Tibial artery (tissue), 4 donors: ENCODE data around the gene GLT8D2.

Source experiments
- DNase-seq, 2 donors: peaks; one replicate each; pipeline ENCODE4 v3.0.0-alpha.2; 2019
- H3K27ac ChIP-seq, 2 donors: fragments of 200-600 bp; sonication (generic) in 1 of 2; 1 replicate in 1 of 2; 2 replicates in 1 of 2; pipeline ENCODE4 v1.5.1; 2018 to 2019; ENCODE audit warnings: mild to moderate bottlenecking in 1 of 2
- H3K27me3 ChIP-seq, 2 donors: fragments of 200-600 bp; sonication (generic) in 1 of 2; one replicate each; pipeline versions ENCODE4 v1.5.1 to v1.6.0; 2016 to 2019
- H3K36me3 ChIP-seq, 3 donors: fragments of 200-600 bp; sonication (generic) in 2 of 3; one replicate each; pipeline ENCODE4 v1.5.1; 2016 to 2019; ENCODE audit warnings: mild to moderate bottlenecking in 2 of 3
- H3K4me1 ChIP-seq, 4 donors: fragments of 200-600 bp; sonication (generic) in 2 of 4; 1 replicate in 3 of 4; 2 replicates in 1 of 4; pipeline ENCODE4 v1.5.1; 2016 to 2019
- H3K4me3 ChIP-seq, 2 donors: fragments of 200-600 bp; sonication (generic) in 1 of 2; 1 replicate in 1 of 2; 2 replicates in 1 of 2; pipeline ENCODE4 v1.5.1; 2018 to 2019; ENCODE audit warnings: mild to moderate bottlenecking in 2 of 2
- H3K9me3 ChIP-seq, 3 donors: fragments of 200-600 bp; sonication (generic) in 1 of 3; one replicate each; pipeline ENCODE4 v1.5.1; 2016 to 2019
- intact Hi-C: fragments of 100-400 bp; cut with DNase I; formaldehyde crosslinking; loops from one replicate; pipeline ENCODE4 v1.15.0; 2023; ENCODE audit warnings: low total_unique reads
- TF ChIP-seq, protein P1 (sequence below), 2 experiments: fragments of 200-600 bp in 1 of 2; fragments of 450-650 bp in 1 of 2; IDR thresholded peaks; one replicate each; pipeline ENCODE4 v1.5.1; 2017 to 2019; ENCODE audit warnings: antibody characterized with exemption in 2 of 2, mild to moderate bottlenecking in 1 of 2, moderate library complexity in 1 of 2

The GLT8D2 gene, protein sequence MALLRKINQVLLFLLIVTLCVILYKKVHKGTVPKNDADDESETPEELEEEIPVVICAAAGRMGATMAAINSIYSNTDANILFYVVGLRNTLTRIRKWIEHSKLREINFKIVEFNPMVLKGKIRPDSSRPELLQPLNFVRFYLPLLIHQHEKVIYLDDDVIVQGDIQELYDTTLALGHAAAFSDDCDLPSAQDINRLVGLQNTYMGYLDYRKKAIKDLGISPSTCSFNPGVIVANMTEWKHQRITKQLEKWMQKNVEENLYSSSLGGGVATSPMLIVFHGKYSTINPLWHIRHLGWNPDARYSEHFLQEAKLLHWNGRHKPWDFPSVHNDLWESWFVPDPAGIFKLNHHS

DNA sequence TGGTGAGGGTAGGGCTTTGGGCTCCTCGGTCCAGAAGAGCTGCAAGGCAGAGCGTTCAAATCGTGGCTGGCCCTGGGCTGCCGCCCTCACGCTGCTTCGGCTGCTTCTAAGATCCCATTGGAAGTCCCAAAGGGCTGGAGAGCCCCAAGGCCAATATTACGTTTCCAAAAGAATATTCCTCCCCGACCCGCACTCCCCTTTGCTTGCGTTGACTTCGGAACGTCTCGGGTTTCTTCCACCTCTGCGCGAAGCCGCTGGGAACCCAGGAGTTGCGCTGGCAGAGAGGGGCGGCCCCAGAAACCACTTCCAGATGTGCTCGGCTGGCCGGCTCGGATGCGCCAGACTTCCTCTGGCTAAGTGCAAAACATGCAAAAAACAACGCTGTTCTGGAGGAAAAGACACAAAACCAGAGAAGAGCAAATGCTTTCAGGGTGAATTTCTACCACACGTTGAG is at the start of gene GLT8D2:
GLT8D2 (minus strand) TSS at position 285 of the 454 bp plus-strand sequence. CDS start 30,539 bp downstream, outside the sequence.
- peak; percentile 60 to 82 for DNase-seq
- H3K4me1 ChIP-seq = peaks cover 0 to 51% (median 31%) of the 10 kb centered on the region in 4 donors

DNA sequence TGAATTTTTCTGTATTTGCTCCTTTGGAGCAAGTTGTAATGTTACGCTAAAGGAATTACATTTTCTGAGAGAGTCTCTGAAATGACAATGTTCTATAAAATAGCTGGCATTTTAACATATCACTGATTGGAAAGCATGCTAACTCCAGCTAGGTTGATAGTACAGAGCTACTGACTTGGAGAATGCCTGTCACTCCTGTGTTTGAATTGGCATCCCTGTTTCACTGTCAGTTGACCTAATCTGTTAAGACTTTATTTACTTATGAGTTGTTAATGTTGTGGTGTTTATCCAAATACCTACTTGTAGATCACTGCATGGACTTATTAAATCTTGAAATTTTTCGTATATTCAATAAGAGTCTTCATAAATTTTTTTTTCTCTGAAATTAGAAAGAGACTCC is 48.0 kb upstream of the GLT8D2 start:
- DNase-seq = no peak
- Histone ChIP-seq H3K36me3 (peaks cover 67 to 84% (median 70%) of the 10 kb centered on the region in 3 donors), H3K27ac (no peak overlapping the region), H3K27me3 (no peaks in the 10 kb centered on the region), H3K4me1 (no peaks in the 10 kb centered on the region), H3K4me3 (no peak overlapping the region), H3K9me3 (no peaks in the 10 kb centered on the region)
- TF ChIP-seq, protein P1, sequence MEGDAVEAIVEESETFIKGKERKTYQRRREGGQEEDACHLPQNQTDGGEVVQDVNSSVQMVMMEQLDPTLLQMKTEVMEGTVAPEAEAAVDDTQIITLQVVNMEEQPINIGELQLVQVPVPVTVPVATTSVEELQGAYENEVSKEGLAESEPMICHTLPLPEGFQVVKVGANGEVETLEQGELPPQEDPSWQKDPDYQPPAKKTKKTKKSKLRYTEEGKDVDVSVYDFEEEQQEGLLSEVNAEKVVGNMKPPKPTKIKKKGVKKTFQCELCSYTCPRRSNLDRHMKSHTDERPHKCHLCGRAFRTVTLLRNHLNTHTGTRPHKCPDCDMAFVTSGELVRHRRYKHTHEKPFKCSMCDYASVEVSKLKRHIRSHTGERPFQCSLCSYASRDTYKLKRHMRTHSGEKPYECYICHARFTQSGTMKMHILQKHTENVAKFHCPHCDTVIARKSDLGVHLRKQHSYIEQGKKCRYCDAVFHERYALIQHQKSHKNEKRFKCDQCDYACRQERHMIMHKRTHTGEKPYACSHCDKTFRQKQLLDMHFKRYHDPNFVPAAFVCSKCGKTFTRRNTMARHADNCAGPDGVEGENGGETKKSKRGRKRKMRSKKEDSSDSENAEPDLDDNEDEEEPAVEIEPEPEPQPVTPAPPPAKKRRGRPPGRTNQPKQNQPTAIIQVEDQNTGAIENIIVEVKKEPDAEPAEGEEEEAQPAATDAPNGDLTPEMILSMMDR (IDR thresholded peaks at IDR 0.05) = no peak
- intact Hi-C loops = no loop called here

More for the DNA sequence above, at the start of gene GLT8D2:
- H3K27ac ChIP-seq = peak within 1 kb of the TSS; percentile 77 to 80
- H3K4me3 ChIP-seq = peak within 1 kb of the TSS; percentile 58 to 70
- no peaks in the 10 kb centered on the region for H3K27me3 ChIP-seq
- H3K9me3 ChIP-seq = no peaks in the 10 kb centered on the region
- TF ChIP-seq, protein P1 (IDR thresholded peaks at IDR 0.05) = no peak
- intact Hi-C loops = no loop called here
- no peaks in the 10 kb centered on the region for H3K36me3 ChIP-seq

DNA sequence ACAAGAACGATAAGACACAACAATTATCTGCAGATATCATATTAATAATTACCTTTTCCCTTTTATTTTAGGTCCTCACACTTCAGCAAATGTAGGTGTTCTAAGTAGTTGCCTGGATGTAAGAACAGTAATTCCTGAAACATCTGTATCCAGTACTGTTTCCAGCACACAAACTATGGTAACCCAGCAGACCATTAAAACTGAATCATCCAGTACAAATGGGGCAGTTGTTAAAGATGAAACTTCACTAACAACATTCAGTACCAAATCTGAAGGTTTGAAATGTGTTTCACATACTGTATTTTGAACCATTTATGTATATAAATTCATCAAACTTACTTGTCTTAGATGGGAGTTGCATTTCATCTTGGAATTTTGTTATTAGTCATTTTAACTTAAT is 45.3 kb upstream of the GLT8D2 start:
- H3K4me1 ChIP-seq = no peaks in the 10 kb centered on the region
- no peaks in the 10 kb centered on the region for H3K27me3 ChIP-seq
- no peaks in the 10 kb centered on the region for H3K9me3 ChIP-seq
- peaks cover 65 to 84% (median 83%) of the 10 kb centered on the region in 3 donors for H3K36me3 ChIP-seq
- TF ChIP-seq, protein P1 (IDR thresholded peaks at IDR 0.05) = no peak
- no peak overlapping the region for H3K27ac ChIP-seq
- H3K4me3 ChIP-seq = no peak overlapping the region
- intact Hi-C loops = no loop called here
- no peak for DNase-seq

DNA sequence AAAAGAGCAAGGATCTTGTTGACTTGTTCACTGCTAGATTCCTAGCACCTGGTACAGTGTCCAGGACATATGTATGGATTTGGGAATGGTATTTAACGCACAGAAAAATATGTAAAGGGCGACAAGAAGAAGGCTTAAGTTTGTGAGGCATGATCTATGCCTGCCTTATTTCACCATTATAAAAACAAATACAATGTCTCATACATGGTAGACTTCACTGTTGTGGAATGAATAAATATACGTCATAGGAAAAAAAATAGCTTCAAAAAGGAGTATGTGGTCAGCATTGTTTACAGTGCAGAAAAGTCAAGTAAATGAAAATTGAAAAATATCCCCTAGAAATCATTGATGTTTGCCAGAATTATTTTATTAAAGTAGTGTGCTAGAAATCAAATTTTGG is 44.3 kb upstream of the GLT8D2 start:
- Histone ChIP-seq H3K27me3 (no peaks in the 10 kb centered on the region), H3K27ac (no peak overlapping the region), H3K36me3 (peaks cover 67 to 86% (median 83%) of the 10 kb centered on the region in 3 donors), H3K4me1 (no peaks in the 10 kb centered on the region), H3K9me3 (no peaks in the 10 kb centered on the region), H3K4me3 (no peak overlapping the region)
- no peak for DNase-seq
- intact Hi-C loops = no loop called here
- TF ChIP-seq, protein P1 (IDR thresholded peaks at IDR 0.05) = no peak

DNA sequence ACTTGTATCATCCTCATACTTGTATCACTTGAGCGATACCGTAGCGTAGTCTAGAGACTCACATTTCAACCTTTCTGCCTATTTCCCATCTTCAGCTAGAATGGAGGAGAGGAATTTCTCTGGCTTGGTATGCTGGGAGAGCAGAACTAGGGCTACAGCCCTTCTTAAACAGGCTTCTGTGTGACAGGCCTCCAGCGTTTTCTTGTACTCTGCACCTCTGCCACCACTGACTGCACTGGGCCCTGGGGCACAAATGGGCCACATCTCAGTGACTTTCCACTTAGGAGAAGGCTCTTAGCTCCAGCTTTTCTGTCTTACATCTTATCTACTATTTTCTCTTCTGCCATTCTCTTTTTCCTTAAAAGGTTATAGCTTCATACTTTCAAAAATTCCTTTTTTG is 41.1 kb upstream of the GLT8D2 start:
- Histone ChIP-seq H3K27me3 (no peaks in the 10 kb centered on the region), H3K9me3 (no peaks in the 10 kb centered on the region), H3K4me1 (no peaks in the 10 kb centered on the region), H3K36me3 (peaks cover 70 to 87% (median 84%) of the 10 kb centered on the region in 3 donors), H3K4me3 (no peak overlapping the region), H3K27ac (no peak overlapping the region)
- TF ChIP-seq, protein P1 (IDR thresholded peaks at IDR 0.05) = no peak
- no peak for DNase-seq
- intact Hi-C loops = no loop called here
